KG1 (cell line): ENCODE measurements around the gene TEAD3.

ENCODE experiments used
- DNase-seq: peaks from one replicate; lab custom pipeline; 2025; lab: John Stamatoyannopoulos, UW

TEAD3 gene

DNA sequence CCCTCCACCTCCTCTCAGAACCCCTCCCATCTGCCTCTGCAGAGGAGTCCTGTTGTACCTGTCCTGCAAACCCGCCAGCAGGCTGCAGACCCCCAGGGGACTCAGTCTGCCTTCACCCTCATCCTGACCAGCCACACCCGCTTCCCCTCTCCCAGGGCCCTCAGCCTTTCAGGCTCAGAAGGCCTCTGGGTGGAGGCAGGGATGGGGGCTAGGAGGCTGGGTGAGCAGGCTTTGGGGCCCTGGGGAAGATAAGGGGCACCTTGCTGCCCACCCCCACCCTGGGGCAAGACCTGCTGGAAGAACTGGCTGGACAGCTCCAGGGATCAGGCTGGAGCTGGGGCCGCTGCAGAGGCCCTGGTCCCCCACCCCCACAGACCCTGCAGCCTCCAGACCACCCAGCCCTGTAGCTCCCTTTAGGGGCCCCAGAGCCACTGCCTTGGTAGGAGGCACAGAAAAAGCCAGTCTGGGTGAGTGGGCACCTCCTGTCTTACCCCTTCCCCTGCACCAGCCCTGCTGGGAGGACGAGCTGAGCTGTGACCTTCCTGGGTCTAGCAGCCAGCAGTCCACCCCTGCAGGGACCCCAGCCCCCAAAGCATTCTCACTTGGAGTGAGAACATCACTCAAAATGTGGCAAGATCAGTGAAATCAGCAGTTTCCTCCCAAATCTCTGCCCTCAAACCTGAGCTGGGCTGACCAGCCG lies 5.2 kb downstream of the TEAD3 start:
- DNase-seq: no peak

- DNase-seq: no peak
Observed at GRCh38 chr6:35490821-35491557, 5.9 kb downstream of the TEAD3 start.

- no peak for DNase-seq
Observed at GRCh38 chr6:35489995-35490791, 6.7 kb downstream of the TEAD3 start.

GRCh38 chr6:35489066-35489465 lies 7.8 kb downstream of the TEAD3 start:
- no peak for DNase-seq

DNA sequence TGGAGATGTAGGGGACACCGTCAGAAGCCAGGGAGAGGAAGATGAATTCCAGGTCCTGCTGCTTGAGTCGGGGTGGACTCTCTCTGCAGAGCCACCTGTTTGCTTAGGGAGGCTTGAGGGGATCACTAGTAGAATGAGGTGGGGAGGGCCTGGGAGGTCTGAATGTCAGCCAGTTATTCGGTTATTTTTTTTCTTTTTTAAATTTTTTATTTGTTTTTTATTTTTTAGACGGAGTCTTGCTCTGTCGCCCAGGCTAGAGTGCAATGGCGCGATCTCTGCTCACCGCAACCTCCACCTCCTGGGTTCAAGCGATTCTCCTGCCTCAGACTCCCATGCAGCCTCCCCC lies 8.4 kb downstream of the TEAD3 start:
- no peak for DNase-seq

DNA sequence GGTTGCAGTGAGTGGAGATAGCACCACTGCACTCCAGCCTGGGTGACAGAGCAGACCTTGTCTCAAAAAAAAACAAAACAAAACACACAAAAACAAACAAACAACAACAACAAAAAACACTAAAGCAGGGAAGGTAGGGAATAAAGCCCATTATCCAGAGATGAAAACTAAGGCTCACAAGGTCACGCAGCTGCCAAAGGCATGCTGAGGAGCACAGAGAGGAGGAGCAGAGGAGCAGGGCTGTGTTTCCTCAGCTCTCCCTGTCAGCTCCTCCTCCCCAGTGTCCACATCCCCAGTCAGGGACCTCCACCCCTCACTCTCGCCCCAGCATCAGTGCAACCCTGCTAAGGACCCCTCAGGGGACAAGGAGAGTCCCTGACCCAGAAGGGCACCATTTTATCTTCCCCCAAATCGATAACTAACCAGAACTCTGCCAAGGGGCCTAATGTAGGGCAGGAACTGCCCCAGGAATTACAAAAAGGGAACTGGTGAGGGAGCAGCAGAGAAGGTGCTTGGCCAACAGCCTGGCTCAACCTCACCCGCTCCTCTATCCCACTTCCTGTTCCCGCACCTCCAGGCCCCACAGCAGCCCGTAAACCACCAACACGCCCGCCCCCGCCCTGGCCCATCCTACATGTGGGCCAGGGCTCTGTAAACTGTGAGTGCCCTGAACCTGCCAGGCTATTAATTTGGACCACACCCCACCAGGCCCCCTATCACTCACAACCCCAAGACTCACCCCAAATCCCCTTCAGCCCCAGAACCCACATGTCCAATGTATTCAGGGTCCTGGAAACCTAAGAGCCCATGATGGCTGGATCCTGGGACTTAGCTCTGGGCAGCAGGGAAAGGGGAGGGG lies 9.0 kb downstream of the TEAD3 start:
- no peak for DNase-seq

DNA sequence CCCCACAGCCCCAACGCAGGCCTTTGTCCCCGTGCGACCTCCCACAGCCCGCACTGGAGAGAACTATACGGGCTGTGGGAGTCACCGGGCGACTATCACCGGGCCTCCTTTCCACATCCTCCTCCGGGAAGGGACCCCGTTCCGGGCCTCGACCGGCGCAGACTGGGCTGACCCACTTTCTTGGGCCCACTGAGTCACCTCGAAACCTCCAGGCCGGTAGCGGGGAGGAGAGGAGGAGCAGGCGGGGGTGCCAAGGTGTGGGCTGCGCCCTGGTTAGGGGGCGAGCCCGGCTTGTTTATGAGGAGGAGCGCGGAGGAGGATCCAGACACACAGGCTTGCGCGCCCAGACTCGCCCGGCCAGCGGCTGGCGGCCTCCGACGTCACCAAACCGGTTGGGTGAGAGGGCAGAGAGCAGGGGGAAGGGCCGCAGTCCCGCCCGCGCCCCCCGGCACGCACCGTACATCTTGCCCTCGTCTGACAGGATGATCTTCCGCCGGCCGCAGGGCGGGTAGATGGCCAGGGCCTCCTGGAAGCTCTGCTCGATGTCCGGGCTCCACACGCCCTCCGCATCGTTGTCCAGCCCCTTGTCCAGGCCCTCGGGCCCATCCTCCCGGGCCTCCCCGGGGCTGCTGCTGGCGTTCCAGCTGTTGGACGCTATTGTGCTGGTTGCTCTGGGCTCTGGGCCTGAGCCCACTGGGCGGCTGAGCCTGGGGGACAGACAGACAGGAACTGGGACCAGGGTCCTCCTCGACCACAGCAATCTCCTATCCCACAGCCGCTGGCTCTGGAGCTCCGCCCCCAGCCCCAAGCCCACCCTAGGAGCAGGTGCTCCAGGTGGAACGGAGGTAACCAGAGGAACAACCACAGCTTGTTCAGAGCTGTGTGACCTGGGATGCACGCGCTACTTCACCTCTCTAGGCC lies 10.6 kb downstream of the TEAD3 start:
- DNase-seq: no peak

DNA sequence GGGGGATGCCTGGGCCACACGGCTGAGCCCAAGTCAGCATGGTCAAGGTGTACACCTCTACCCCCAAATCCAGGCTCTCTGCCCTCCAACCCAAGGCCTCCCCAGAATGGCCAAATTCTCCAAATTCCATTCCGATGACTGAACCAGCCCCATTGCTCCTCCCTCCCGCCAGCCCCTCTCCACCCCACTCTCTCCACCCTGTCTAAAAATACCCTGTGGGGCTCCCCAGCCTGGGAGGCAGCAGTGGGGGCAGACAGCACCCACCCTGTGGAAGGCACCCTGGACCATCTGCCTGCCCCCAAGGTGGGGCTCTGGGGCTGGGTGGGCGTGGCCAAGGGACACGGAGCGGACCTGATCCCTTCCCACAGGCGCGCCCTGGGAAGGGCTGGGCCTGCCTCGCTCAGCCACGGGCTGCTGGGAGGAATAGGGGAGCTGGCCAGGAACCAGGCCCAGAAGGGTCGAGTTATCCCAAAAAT lies 11.4 kb downstream of the TEAD3 start:
- DNase-seq: no peak

DNA sequence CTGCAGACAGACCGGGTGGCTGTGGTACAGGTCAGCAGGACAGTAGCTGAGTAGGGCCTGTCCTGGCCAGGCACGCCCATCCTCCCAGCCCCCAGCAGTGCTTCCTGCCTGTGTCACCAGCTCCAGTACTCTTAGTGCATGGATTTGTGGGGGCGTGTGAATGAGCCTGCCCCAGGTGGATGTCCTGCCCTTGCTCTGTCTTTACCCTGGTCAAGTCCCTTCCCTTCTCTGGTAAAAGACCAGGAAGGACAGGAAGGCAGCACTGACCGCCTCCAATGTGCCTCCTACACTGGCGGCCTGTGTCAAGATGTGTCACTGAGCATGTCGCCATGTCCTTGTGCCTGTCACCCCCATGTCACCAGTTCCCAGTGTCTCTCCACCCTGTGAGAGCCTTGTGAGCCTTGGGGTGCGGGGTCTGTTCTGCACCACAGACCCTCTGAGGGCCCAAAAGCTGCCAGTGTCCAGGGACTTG lies 11.9 kb downstream of the TEAD3 start:
- no peak for DNase-seq

- DNase-seq: no peak
Observed at GRCh38 chr6:35483893-35484645, 12.8 kb downstream of the TEAD3 start.

- no peak for DNase-seq
Observed at GRCh38 chr6:35483490-35483889, 13.4 kb downstream of the TEAD3 start.

- no peak for DNase-seq
Observed at GRCh38 chr6:35483062-35483461, 13.8 kb downstream of the TEAD3 start.

- no peak for DNase-seq
Observed at GRCh38 chr6:35481226-35481625, 15.7 kb downstream of the TEAD3 start.

GRCh38 chr6:35480176-35480575 lies 16.7 kb downstream of the TEAD3 start:
- DNase-seq: no peak

DNA sequence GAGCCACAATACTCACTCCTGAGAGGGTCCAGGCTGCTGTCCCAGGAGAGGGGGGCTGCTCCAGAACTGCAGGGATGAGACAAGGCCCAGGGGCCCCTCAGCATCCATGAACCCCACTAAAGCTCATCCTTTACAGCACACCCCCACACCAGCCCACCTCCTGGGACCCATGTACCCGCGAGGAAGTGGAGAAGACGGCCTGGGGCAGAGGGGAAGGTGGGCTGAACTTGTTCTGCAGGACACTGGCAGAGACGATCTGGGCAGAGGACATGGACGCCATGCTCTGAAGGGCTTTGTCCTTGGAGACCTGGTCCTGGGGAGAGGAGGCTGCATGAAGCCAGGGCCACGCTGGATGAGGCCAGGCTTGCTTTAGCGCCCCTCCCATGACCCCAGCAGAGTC lies 18.6 kb downstream of the TEAD3 start:
- DNase-seq: no peak

DNA sequence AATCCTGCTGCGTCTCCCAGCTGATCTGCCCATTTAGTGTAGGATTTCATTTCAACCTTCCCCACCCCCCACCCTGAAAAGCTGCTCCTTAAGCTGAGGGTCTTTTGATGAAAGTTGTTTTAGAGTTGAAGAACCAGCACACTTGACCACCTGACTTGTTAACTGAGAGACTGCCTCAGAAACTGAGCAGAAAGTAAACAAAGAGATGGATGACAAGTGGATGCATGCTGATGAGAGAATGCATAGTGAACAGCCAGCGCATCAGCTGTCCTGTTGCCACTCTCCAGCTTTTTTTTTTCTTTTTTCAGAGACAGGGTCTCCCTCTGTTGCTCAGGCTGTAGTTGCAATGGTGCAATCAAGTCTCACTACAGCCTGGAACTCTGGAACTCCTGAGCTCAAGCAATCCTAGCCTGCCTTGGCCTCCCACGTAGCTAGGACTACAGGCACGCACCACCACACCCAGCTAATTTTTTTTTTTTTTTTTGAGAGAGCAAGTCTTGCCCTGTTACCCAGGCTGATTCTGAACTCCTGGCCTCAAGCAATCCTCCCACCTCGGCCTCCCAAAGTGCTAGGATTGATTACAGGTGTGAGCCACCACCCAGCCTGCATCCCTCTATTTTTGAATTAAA lies 19.2 kb downstream of the TEAD3 start:
- no peak for DNase-seq

DNA sequence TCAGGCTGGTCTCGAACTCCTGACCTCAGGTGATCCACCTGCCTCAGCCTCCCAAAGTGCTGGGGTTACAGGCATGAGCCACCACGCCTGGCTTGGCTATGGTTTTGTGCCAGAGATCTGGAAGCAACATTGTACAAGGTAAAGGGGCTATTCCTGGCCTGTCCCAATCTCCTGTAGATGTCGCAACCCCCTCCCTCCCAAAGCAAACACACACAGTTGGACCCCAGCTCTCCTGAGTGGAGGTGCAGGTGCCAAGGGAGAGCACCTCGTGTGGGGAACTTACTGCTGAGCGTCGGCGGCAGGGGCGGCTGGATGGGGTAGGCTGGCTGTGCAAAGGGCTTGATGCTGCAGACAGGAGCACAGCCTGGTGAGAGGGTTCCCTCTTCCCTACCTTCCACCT lies 19.9 kb downstream of the TEAD3 start:
- no peak for DNase-seq

DNA sequence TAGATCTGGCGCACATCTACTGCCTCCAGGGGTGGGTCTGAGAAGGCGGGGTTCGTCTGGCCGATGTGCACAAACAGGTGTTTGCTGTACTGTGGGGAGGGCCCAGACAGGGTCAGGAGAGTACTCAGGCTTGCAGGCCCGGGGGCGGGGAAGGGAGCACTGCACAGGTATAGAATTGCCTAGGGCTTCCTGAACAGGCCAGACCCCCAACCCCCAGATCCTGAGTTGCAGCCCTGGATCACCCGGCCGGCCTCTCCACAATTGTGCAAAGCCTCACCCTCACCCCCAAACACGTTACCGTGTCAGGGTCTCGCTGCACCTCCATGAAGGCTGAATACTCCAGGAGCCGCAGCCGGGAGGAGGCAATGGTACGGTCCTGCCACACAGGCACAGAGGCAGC lies 20.9 kb downstream of the TEAD3 start:
- no peak for DNase-seq

GRCh38 chr6:35475573-35475972 lies 21.3 kb downstream of the TEAD3 start:
- no peak for DNase-seq
